Measurements from ENCODE around the gene OGFOD3.

DNA sequence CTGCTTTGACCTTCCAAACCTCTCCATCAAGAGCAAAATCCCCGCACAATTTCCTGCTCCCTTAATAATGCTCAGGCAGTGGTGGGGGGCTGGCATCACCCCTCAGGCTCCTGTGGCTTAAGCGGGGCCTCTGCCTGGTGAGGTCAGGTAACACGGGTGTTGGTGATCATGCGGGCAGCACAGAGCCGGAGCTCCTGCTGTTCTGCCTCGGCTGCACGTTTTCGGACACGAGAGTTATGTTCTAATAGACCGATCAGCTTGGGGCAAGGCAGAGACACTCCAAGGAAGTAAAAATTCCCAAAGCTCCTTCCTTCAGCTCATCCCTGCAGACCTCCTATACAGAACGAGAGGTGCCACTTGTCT is 46.2 kb upstream of the OGFOD3 start:
- TF ChIP-seq, protein P1, sequence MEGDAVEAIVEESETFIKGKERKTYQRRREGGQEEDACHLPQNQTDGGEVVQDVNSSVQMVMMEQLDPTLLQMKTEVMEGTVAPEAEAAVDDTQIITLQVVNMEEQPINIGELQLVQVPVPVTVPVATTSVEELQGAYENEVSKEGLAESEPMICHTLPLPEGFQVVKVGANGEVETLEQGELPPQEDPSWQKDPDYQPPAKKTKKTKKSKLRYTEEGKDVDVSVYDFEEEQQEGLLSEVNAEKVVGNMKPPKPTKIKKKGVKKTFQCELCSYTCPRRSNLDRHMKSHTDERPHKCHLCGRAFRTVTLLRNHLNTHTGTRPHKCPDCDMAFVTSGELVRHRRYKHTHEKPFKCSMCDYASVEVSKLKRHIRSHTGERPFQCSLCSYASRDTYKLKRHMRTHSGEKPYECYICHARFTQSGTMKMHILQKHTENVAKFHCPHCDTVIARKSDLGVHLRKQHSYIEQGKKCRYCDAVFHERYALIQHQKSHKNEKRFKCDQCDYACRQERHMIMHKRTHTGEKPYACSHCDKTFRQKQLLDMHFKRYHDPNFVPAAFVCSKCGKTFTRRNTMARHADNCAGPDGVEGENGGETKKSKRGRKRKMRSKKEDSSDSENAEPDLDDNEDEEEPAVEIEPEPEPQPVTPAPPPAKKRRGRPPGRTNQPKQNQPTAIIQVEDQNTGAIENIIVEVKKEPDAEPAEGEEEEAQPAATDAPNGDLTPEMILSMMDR (conservative IDR thresholded peaks at IDR 0.05), result no peak
- no peak for TF ChIP-seq ZFX (IDR thresholded peaks at IDR 0.05)

All from C4-2B (cell line).